ENCODE results near the gene METTL5. TPM values are rescaled to one million over a fixed set of nuclear protein-coding genes. Genes with fewer than 3 reads are reported as not detected.

METTL5 gene
- total RNA-seq, 1 experiment from 2014 or later, result 35.8 TPM

GRCh38 chr2:169781249-169782013 is 43.3 kb downstream of the METTL5 start:
- DNase-seq (ENCODE audit: low spot score), result no peak

- DNase-seq (ENCODE audit: low spot score), result no peak
Observed at GRCh38 chr2:169778446-169778845, 46.3 kb downstream of the METTL5 start.

GRCh38 chr2:169776252-169776761 is 48.4 kb downstream of the METTL5 start:
- DNase-seq (ENCODE audit: low spot score), result no peak

GRCh38 chr2:169775765-169776164 is 48.9 kb downstream of the METTL5 start:
- DNase-seq (ENCODE audit: low spot score), result no peak

GRCh38 chr2:169775354-169775753 is 49.4 kb downstream of the METTL5 start:
- no peak for DNase-seq (ENCODE audit: low spot score)

- DNase-seq (ENCODE audit: low spot score), result no peak
Observed at GRCh38 chr2:169772651-169773050, 52.1 kb downstream of the METTL5 start.

GRCh38 chr2:169771612-169772011 is 53.1 kb downstream of the METTL5 start:
- no peak for DNase-seq (ENCODE audit: low spot score)

- DNase-seq (ENCODE audit: low spot score), result no peak
Observed at GRCh38 chr2:169771021-169771420, 53.7 kb downstream of the METTL5 start.

GRCh38 chr2:169768262-169768995 is 56.3 kb downstream of the METTL5 start:
- no peak for DNase-seq (ENCODE audit: low spot score)

- peak; percentile 81 for DNase-seq (ENCODE audit: low spot score)
Observed at GRCh38 chr2:169767243-169767888, 57.3 kb downstream of the METTL5 start.

- no peak for DNase-seq (ENCODE audit: low spot score)
Observed at GRCh38 chr2:169765523-169765922, 59.2 kb downstream of the METTL5 start.

GRCh38 chr2:169761970-169762292 is 62.8 kb downstream of the METTL5 start:
- no peak for DNase-seq (ENCODE audit: low spot score)

Other genes with a start within 250 kb of the METTL5 start
- gene PPIG, start 240.6 kb downstream of the METTL5 start, total RNA-seq (2014; rRNA removed; shearing (Covaris generic)), result 15.4 and 20.7 TPM in 2 replicates
- not detected in 2 replicates for gene CFAP210, start 130.5 kb downstream of the METTL5 start, total RNA-seq (2014; rRNA removed; shearing (Covaris generic))
- gene PHOSPHO2, start 130.4 kb downstream of the METTL5 start, total RNA-seq (2014; rRNA removed; shearing (Covaris generic)), result 4.4 and 8.2 TPM in 2 replicates
- gene KLHL23, start 91.1 kb downstream of the METTL5 start, total RNA-seq (2014; rRNA removed; shearing (Covaris generic)), result 5.4 and 12.1 TPM in 2 replicates
- gene SSB, start 26.0 kb downstream of the METTL5 start, total RNA-seq (2014; rRNA removed; shearing (Covaris generic)), result 77.5 and 83.2 TPM in 2 replicates
- gene UBR3, start 2.5 kb upstream of the METTL5 start, total RNA-seq (2014; rRNA removed; shearing (Covaris generic)), result 9.6 and 11.4 TPM in 2 replicates